NB4 (cell line): Measurements from ENCODE around the gene SLC16A12.

Experiments used
- MYC ChIP-seq: IDR thresholded peaks from 2 replicates; pipeline ENCODE4 v1.6.1; 2011; ENCODE audit warnings: low read depth, low read length
- POLR2A ChIP-seq: IDR thresholded peaks from 2 replicates; pipeline ENCODE4 v1.6.1; 2011; ENCODE audit warnings: mild to moderate bottlenecking; ENCODE audit not compliant: insufficient read length; ENCODE audit errors: extremely low read depth
- TF ChIP-seq, protein P1 (sequence below): IDR thresholded peaks from one replicate; pipeline ENCODE4 v1.5.1; 2012; ENCODE audit warnings: low read depth, low read length
- TF ChIP-seq, protein P2 (sequence below): IDR thresholded peaks from 2 replicates; pipeline ENCODE4 v1.6.1; 2011; ENCODE audit warnings: low read depth, low read length

DNA sequence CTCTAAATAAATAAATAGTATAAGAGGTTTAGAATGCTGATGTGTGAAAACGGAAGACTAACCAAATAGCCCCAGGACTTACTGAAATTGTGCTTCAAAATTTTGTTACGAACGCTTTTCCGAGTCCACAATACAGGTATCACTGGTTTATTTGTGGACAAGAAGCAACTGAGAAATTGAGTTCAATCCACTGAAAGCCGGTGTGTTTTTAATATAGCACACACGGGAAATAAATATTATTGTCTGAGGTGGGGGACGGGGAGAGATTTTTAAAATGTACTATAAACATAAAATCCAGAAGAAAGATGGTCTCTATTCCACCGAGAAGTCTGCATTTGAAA lies 598 bp downstream of the SLC16A12 start:
- TF ChIP-seq, protein P1, sequence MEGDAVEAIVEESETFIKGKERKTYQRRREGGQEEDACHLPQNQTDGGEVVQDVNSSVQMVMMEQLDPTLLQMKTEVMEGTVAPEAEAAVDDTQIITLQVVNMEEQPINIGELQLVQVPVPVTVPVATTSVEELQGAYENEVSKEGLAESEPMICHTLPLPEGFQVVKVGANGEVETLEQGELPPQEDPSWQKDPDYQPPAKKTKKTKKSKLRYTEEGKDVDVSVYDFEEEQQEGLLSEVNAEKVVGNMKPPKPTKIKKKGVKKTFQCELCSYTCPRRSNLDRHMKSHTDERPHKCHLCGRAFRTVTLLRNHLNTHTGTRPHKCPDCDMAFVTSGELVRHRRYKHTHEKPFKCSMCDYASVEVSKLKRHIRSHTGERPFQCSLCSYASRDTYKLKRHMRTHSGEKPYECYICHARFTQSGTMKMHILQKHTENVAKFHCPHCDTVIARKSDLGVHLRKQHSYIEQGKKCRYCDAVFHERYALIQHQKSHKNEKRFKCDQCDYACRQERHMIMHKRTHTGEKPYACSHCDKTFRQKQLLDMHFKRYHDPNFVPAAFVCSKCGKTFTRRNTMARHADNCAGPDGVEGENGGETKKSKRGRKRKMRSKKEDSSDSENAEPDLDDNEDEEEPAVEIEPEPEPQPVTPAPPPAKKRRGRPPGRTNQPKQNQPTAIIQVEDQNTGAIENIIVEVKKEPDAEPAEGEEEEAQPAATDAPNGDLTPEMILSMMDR, result no peak
- TF ChIP-seq POLR2A (no peak), MYC (no peak)
- TF ChIP-seq, protein P2, sequence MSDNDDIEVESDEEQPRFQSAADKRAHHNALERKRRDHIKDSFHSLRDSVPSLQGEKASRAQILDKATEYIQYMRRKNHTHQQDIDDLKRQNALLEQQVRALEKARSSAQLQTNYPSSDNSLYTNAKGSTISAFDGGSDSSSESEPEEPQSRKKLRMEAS, result no peak
